Inflammatory macrophage treated with lipopolysaccharide for 4 hours (primary cell): ENCODE results near the gene MYL12B.
A peak's percentile ranks its signal among the peaks of the same experiment; 100 is the strongest.
"Not testable (repeated sequence)": the region's sequence is repeated elsewhere in the genome, so short reads cannot be mapped to it uniquely, and the experiment has no call there.

Experiments
- DNase-seq: peaks from one replicate; pipeline ENCODE4 v3.0.0-alpha.2; 2020

Gene MYL12B

DNA sequence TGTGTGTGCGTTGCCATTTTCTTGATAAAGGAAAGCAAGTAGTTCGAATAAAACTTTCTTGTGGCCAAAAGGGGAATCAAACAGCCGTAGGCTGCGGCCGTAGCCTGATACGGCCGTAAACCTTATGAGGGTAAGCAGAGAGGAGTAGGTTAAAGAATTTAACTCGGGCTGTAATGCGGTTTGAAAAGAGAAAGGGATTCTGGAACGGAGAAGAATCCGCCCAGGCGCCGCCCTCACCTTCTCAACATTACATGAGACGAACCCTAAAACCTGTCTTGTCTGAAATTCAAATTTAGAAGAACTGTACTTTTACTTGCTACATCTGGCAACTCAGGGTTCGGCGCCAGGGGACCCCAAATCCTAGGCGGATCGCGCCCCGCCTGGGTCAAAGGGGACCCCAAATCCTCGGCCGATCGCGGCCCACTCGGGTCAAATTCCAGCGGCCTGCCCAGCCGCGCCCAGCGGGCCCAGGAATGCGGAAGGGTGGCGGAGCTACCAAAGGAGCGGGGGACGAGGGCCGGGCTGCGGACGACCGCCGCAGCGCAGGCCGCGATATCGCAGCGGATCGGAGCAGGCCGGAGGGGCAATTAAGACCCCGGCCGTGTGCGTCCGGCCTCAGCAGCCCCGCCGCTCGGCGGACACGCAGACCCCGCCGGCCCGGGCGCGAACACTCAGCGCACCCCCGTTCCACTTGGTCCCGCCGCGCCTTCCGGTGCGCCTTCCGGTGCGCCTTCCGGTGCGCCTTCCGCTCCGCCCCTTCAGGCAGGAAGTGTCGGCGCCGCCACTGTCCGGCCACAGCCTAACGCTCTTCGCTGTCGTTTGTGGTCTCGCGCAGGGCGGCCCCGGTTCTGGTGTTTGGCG is at the start of gene MYL12B:
TSS of gene MYL12B (plus strand) at position 761 of the 861 bp plus-strand sequence. CDS start 10,766 bp downstream, outside the sequence.
- DNase-seq = peak; percentile 86

DNA sequence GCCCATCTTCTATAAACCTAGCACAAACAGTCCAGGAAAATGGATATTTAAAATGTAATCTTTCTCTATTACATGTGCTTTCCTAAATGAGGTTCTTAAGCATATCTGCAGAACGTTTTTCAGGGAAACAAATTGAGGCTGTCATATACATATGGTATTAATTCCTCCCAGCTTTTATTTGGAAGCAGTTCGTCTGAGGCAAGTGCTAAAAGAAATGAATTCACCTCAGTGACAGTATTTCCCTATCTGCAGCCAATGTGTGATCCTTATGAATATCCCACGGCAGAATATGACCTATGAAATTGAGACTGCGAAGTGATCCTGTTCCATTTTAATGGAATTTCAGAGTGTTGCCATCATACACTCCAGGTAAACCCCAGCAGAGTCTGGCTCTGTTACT is 49.3 kb upstream of the MYL12B start:
- no peak for DNase-seq

DNA sequence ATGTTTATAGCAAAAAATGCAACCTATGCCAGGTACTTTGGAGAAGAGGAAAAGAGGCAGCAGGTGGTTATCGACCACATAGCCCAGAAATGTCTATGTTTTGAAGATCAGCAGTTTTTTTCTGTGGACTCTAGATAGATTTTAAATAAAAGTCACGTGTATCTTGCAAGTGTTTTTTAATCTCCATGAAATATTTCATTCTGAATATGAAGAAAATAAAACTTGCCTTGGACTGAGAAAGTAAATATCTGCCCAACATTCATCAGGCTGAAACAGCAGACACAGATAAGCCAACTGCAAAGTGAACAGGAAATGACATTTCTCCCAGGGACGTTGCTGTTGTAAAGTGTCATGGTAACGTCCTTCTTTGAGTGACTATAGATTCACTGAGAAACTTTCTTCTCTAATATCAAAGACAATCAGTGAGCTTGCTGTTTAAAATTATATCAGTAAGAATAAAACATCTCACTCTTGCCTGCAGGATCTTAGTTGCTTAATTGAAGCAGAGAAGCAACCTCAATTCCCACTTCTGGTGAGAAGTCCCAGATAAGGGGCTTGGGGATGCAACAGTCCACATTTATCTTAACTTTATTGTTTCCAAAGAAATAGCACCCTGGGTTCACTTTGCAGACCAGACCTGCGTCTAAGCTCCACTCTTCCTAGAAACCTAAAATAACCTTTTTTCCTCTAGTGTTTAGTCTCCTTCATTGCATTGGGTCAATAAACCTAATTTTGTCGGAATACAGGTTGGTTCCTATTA is 48.5 kb upstream of the MYL12B start:
- no peak for DNase-seq

DNA sequence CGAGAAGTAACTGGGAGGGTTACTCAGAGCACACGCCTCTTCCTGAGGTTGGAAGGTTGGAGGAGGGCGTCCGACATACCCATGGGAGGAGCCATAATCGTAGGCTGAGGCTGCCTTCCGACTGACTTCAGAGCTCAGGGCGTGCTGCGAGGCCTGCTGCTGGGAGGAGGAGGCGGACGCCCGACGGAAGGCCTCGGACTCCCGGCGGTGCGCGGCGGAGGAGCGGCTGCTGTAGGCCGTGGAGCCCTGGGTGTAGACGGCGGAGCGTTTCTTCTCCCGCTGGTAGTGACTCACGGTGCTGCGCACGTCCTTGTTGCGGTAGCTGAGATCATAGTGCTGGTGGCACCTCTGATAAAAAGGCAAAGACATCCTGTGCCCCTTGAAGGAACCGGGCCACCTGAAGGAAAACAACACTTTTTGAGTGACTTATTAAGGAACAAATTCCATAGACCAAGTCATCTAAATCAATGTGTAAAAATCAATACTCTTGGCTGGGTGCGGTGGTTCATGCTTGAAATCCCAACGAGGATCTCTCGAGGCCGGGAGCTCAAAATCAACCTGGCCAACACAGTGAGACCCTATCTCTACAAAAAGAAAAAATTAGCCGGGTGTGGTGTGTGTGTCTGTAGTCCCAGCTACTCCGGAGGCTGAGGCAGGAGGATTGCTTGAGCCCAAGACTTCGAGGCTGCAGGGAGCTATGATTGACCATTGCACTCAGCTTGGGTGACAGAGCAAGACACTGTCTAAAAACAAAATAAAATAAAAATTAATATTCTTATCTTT is 46.9 kb upstream of the MYL12B start:
- no peak for DNase-seq

DNA sequence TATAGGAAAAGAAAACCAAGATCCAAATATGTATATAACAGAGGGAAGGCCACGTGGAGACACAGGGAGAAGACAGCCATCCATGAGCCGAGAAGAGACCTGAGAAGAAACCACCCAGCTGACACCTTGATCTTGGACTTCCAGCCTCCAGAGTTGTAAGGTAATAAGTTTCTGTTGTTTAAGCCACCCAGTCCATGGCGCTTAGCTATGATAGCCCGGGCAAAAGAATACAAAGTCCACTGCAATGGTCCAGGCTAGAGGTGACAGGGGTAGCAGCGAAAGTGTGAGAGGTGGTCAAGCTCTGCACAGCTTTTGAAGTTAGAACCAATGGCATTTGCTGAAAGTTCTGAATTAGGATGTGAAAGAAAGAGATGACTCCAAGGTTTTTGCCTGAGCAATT is 44.9 kb upstream of the MYL12B start:
- DNase-seq = no peak

DNA sequence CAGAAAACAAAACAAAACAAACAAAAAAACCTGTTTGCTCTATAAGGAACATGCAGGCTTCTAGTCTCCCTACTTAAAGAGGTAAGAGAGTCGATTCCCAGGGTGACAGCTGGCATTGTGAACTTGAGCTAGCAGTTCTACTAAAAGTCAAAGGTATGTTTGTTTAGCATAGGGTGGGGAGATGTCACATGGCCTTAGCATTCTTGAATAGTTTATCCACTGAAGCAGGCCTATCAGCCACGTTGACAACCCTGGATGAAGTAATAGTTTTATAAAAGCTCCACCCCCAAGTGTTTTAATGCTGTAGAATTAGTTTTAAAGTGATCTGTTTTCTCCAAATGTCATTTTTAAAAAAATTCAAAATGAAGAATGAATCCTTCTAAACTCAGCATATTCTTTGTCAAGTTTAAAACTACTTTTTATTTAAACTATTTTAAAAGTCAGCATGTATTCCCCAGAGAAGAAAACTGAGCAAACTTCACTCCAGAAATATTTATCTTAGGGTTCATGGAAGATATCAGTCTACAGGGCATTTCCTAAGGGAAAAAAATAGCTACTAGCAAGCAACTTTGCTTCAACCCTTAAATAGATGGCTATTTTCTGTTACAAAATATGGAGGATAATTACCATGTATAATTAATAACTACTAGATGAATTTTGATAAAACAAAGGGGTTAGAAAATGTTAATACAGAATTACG is 43.8 kb upstream of the MYL12B start:
- DNase-seq = no peak

DNA sequence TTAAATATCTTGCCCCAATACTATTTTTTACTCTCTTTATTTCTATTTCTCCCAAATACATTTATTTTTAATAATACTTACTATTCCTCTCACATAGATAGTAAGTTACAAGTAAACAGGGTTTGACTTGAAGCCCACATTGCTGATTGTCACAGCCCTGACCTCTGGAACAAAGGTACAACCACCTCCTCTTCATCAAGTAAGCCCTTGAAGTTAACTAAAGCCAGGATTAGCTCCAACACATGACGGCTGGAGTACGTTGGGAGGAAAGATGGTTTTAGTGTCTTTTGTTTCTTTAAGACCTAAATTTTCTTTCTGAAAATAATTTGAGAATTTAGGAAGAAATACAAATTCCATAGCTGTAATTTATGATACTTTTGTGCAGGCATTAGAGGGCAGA is 43.1 kb upstream of the MYL12B start:
- no peak for DNase-seq

DNA sequence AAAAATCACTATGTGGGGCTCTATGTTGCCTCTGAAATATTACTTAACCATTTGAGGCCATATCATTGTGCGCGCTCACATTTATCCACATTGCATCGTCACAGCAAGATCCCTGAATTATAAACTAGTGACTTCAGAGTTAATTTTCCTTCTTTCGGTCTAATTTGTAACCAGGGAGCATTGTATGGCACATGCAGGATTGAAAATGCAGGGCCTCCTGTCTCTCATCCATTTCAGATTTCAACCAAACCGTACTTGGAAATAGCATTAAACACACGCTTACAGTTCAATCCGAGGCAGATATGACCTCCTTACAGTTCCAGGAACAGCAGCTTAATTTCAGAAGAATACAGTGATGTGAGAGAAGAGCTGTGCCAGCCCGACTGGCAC is 42.7 kb upstream of the MYL12B start:
- no peak for DNase-seq

DNA sequence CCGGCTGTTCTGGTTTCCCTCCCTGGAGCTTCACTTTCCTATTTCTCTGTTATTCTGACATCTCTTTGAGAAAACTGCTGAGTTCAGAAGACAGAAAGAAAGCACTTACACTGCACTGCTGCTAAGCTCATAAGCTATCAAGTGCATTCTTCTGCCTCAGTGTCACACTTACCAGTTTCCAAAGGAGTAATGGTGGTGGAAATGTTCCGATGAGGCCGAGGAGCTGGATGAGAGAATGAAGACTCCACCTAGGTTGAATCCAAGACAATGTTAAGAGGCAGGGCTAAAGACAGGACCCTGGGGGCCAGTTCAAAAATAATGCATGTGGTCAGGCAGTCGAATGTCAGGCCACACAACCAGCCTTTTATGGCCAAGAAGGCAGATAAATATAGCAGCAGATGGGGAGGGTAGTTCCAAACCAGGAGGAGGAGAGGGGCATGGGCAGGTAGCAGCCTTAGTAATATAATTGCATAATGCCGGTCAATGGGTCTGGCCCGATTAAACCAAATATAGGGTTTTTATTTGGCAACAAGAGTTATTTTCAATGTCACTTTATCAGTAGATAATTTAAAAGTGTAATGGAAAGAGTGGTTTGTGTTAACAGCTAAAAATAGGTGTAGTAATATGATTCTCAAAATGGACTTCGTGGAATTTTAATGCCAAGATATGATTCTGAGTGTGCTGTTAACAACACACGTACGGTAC is 42.1 kb upstream of the MYL12B start, which contains the start of gene MYOM1:
TSS of gene MYOM1 (minus strand) at position 338 of the 705 bp plus-strand sequence. CDS start 4,745 bp downstream, outside the sequence.
- no peak for DNase-seq

DNA sequence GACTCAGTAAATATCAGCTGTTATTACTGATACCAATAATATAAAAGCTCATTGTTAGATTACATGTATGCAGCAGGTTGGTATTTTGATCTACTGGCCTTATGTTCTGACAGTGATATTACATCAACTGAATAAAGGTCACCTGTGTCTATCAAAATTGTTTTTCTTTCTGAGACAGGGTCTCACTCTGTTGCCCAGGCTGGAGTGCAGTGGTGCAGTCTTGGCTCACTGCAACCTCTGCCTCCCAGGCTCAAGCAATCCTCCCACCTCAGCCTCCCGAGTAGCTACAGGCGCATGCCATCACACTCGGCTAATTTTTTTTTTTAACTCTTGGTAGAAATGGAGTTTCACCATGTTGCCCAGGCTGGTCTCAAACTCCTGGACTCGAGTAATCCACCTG is 41.1 kb upstream of the MYL12B start:
- not testable (repeated sequence) for DNase-seq

DNA sequence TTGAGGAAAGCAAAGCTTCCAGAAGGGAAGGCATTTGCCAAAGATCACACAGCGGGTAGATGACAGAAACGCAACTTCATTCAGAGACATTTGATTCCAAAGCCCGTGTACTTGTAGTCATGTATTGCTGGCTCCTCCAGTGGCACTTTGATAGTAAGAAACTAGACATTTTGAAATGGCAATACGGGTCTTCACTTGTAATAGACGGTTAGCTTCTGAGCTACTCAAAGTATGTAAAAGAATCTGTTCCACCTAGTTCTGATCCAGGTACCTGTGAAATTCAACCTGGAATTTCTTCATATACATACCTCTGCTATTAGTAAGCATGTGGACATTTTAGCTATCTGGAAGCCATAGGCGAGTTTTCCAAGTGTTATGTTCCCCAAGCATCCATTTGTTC is 40.4 kb upstream of the MYL12B start:
- DNase-seq = no peak

DNA sequence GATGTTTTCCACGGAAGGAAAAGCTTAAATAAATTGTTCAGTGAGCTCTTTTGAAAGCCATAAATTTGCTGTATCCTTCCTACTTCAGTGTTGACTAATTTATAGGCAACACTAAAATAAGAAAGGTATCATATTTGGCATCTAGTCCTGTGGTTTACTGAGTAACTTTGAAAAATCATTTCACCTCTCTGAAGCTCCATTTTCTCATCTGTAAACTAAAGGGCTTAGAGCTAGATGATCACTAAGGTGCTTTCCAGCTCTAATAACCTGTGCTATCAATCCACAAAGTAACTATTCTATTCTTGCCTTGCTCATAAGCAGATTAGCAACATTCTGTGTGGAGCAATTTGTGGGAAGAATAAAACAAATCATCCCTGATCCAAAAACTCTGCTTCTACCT is 38.6 kb upstream of the MYL12B start:
- DNase-seq = no peak

DNA sequence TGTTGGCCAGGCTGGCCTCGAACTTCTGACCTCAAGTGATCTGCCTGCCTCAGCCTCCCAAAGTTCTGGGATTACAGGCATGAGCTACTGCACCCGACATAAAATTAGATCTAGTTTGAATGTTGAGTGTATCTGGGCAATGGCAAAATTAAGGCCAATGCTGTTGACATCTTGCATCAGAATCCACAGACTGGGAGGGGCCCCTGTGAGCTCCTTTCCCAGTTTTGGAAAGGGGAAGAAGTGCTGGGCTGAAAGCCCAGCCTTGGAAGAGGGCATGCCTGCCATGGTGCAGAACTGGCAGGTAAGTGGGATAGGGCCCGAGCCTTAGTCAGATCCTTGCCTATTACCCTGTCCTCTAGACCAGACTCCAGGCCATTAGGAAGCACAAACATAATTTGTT is 37.7 kb upstream of the MYL12B start:
- no peak for DNase-seq

DNA sequence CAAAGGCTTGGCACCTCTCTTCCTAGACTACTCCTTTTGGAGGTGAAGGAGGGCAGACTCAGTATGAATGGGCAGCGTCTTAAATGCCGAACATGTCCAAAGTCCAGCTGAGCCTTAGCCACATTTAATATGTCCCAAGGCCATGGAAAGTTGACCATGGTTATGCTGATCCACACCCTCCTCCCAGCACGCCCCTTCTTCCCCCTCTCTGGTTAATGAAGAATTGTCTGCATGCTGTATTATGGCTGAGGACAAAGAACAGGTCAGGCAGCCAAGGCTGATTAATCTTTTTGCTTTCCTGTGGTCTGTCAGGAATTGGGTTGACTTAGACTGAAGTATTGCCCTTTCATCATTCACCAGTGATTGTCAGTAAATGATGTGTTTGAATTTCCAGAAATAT is 36.3 kb upstream of the MYL12B start:
- no peak for DNase-seq

DNA sequence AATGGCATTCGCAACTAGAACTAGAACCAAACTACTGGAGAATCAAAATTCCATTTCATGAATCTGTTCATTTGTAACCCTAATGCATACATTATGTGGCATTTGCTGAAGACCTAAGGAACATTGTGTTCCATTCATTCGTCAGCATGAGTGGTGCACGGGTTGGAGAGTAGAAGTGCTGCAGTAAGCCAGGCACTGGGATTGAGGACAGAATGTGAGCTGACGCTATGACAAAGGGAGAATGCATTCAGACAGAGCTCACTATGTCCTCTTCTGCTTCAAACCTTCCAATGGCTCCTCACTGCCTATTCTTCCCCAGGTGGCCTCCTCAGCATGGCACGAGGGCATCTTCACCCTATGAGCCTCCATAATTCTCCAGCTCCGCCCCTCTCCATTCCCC is 35.9 kb upstream of the MYL12B start:
- DNase-seq = no peak

DNA sequence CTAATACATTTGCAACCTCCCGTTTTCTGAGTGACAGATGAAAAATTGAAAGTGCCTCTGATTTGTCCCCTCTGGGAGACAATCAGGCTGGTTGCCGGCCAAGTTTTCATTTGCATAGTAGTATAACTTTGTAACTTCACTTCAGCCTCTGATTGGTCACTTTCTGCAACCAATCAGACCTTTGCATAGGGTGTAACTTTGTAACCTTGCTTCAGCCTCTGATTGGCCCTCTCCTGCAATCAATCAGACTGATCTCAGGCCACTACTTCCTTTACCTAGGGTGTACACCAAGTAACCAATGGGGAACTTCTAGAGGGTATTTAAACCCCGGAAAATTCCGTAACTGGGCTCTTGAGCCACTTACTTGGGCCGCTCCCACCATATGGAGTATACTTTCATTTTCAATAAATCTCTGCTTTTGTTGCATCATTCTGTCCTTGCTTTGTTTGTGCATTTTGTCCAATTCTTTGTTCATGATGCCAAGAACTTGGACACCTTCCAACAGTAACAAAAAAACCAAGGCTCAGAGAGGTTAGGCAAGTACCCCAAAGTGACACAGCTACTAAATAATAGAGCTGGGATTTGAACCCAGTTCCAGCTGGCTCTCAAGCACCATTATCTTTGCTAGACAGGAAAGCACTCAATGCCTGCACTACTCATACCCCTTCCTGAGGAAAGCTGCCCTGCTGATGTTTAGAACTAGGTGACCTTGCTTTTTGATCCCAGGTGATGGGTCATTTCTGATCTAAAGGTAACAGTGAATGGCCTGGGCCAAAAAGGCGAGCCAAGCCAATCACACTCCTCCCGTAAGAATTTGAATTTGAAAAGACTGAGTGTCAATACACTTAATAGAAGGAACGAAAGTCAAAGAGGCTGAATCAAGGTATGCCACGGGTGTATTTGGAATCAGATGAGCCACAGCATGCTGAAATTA is 31.3 kb upstream of the MYL12B start:
- DNase-seq = peak; percentile 76

DNA sequence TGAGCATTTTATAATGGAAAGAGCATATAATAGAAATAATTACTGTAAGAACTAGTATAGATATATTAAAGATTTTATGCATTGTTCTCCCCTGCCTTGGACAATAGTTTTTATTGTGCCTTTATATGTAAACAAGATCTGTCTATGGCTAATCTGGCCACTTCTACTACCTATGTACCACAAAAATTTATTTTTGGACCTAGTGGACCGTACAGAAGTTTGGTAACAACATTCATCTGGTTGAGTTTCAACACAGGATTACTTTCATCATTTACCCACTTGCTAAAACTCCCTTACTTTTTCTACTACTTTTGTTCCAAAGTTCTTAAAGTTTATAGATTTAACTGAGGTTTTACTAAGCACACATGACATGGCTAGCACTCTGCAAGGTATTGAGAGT is 28.9 kb upstream of the MYL12B start:
- DNase-seq = no peak

DNA sequence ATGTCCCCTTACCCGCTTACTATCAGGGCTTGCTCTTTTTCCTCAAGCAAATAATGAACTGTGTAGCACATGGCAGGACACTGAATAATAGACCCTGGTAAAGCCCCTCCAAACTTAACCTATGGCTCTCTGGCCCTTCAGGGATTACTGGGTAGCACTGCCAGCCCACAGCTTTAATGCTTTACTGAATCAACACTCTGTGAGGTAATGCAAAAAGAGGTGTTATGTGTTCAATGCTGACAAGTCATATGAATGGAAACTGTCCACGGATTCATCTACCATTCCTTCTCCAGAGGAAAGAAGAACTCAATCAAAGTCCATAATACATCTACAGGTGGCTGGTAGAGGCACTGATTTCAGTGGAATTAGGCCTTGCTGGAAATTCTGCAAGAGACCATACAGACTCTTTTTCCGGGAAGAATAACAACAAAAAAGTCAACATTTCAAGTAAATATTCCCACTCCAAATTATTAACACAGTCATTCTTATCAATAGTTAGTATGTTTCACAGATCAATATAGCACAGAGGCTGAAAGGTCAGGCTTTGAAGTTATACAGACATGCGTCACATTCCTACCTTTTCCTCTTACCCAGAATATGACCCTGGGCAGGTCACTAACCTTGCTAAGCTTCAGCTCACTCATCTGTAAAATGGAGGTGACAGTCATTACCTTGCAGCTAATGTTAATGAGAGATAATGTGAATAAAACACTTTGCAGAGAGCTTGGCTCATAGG is 28.3 kb upstream of the MYL12B start:
- DNase-seq = no peak

DNA sequence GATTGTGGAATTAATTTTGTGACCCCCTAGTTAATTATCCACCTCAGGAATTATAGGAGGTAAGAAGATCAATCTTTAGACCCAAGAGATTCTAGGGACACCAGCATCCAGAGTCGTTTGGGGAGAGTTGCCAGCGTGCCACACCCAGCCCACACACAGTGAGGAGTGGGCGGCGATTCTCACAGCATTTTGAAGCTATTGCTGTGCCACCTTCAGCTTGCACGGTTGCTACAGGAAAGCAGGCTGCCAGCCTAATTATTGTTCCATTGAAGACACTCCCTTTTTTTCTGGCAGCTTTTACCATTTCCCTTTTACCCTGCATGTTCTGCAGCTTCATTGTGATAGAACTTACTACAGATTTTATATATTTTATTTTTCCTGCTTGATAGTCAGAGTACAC is 27.5 kb upstream of the MYL12B start:
- no peak for DNase-seq

DNA sequence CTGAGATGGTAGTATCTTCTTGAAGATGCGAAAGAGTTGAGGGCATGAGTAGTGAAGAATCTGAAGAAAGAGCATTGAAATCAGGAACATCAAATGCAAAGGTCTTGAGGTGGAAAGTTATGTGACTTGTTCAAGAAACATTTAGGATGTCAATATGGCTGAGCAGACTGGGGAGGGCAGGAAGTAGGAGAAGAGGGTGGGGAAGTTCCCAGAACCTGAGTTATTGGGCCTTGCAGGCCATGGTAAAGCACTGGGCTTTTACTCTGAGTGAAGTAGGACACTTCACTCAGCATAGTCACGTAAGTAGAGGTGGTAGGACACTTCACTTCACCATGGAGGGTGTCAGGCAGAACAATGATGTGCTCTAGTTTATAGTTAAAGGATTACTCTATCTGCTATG is 26.1 kb upstream of the MYL12B start:
- no peak for DNase-seq
